MG63 (cell line): ENCODE data around the gene CXCL1. TPM values are rescaled to one million over a fixed set of nuclear protein-coding genes. Genes with fewer than 3 reads are reported as not detected.

ENCODE experiments used
- DNase-seq: peaks from one replicate; pipeline ENCODE4 v3.0.0-alpha.2; 2020
- H3K27me3 ChIP-seq: fragments of 250-450 bp; sonication (Bioruptor Pico); 2 replicates; pipeline ENCODE4 v1.5.1; 2020; ENCODE audit warnings: mild to moderate bottlenecking, moderate library complexity
- H3K36me3 ChIP-seq: fragments of 250-450 bp; sonication (Bioruptor Pico); 2 replicates; pipeline ENCODE4 v1.5.1; 2020; ENCODE audit warnings: mild to moderate bottlenecking, moderate library complexity
- H3K4me3 ChIP-seq: fragments of 250-450 bp; sonication (Bioruptor Pico); 2 replicates; pipeline ENCODE4 v1.5.1; 2020; ENCODE audit warnings: mild to moderate bottlenecking, moderate library complexity
- H3K9me3 ChIP-seq: fragments of 250-450 bp; sonication (Bioruptor Pico); 2 replicates; pipeline ENCODE4 v1.5.1; 2020; ENCODE audit warnings: mild to moderate bottlenecking, moderate library complexity
- total RNA-seq: library from RNA; depleted of rRNA; stranded (reverse); fragments of >200 nt; shearing (Covaris generic); gene quantifications from 2 replicates; pipeline ENCODE4 v1.2.3, GENCODE V29; 2014; ENCODE audit warnings: low replicate concordance; rRNA removed

Gene CXCL1
- total RNA-seq, 1 experiment from 2014 or later = 2.5 TPM

GRCh38 chr4:73919691-73920090 is 50.5 kb downstream of the CXCL1 start:
- Histone ChIP-seq H3K27me3 (no peaks in the 10 kb centered on the region), H3K4me3 (no peak overlapping the region), H3K36me3 (no peaks in the 10 kb centered on the region), H3K9me3 (no peaks in the 10 kb centered on the region; the same call in 1 of the 2 replicates)
- DNase-seq = no peak

Other genes with a start within 250 kb of the CXCL1 start
- gene RASSF6, start 249.0 kb upstream of the CXCL1 start, total RNA-seq = not detected in 2 replicates
- 4.5 and 12.3 TPM in 2 replicates for gene CXCL8, start 128.8 kb upstream of the CXCL1 start, total RNA-seq
- gene CXCL6, start 32.7 kb upstream of the CXCL1 start, total RNA-seq = 1.5 and 7.6 TPM in 2 replicates
- not detected in 2 replicates for gene PF4V1, start 16.1 kb upstream of the CXCL1 start, total RNA-seq
- gene PF4, start 112.6 kb downstream of the CXCL1 start, total RNA-seq = 1.1 TPM in 1 of 2 replicates, not detected in the other
- gene PPBP, start 118.8 kb downstream of the CXCL1 start, total RNA-seq = not detected in 2 replicates
- 0.23 TPM in 1 of 2 replicates, not detected in the other for gene CXCL5, start 129.3 kb downstream of the CXCL1 start, total RNA-seq
- gene CXCL3, start 169.3 kb downstream of the CXCL1 start, total RNA-seq = not detected in 2 replicates
- not detected in 2 replicates for gene CXCL2, start 229.8 kb downstream of the CXCL1 start, total RNA-seq